ENCODE measurements around the gene RAB2B. TPM values are rescaled to one million over a fixed set of nuclear protein-coding genes. Genes with fewer than 3 reads are reported as not detected.
A peak's percentile ranks its signal among the peaks of the same experiment; 100 is the strongest.

RAB2B gene
- total RNA-seq, 4 donors from 2014 or later: 6.3 to 20.4 (median 11.4) TPM

- H3K27ac ChIP-seq: no peak overlapping the region
- H3K36me3 ChIP-seq: peaks cover 17 to 76% (median 19%) of the 10 kb centered on the region in 3 donors
- intact Hi-C loops (cut with DNase I): no loop called here
- DNase-seq: no peak
- H3K4me3 ChIP-seq: no peak overlapping the region
- H3K4me1 ChIP-seq: peaks cover 0 to 12% (median 0%) of the 10 kb centered on the region in 3 donors
- 88 to 94% methylated on average over 2 to 4 of the region's 4 CpGs for WGBS, 2 donors
- no peaks in the 10 kb centered on the region for H3K9me3 ChIP-seq
- TF ChIP-seq CTCF (IDR thresholded peaks at IDR 0.05) (no peak), POLR2A (IDR thresholded peaks at IDR 0.05) (no peak)
- no peaks in the 10 kb centered on the region for H3K27me3 ChIP-seq
These were observed 26.6 kb upstream of the RAB2B start for GRCh38 chr14:21503376-21503775.

GRCh38 chr14:21501568-21501967 lies 24.8 kb upstream of the RAB2B start:
- Histone ChIP-seq H3K36me3 (peaks cover 26 to 76% (median 27%) of the 10 kb centered on the region in 3 donors), H3K27me3 (no peaks in the 10 kb centered on the region), H3K27ac (no peak overlapping the region), H3K4me3 (no peak overlapping the region), H3K9me3 (no peaks in the 10 kb centered on the region), H3K4me1 (peaks cover 0 to 4% (median 0%) of the 10 kb centered on the region in 3 donors)
- intact Hi-C loops (cut with DNase I): no loop called here
- WGBS, 2 donors: 82 to 93% methylated on average over 5 of the region's 5 CpGs
- no peak for DNase-seq
- TF ChIP-seq POLR2A (IDR thresholded peaks at IDR 0.05) (no peak), CTCF (IDR thresholded peaks at IDR 0.05) (no peak)

GRCh38 chr14:21498540-21499526 lies 22.1 kb upstream of the RAB2B start:
- peak; percentile 22 to 61 (median 38) for TF ChIP-seq CTCF (IDR thresholded peaks at IDR 0.05)
- no peak for TF ChIP-seq POLR2A (IDR thresholded peaks at IDR 0.05)
- Histone ChIP-seq H3K27me3 (no peaks in the 10 kb centered on the region), H3K36me3 (peaks cover 28 to 99% (median 45%) of the 10 kb centered on the region in 3 donors), H3K27ac (no peak overlapping the region), H3K4me1 (peaks cover 0 to 4% (median 0%) of the 10 kb centered on the region in 3 donors), H3K9me3 (no peaks in the 10 kb centered on the region), H3K4me3 (no peak overlapping the region)
- 57 to 63% methylated on average over 5 of the region's 5 CpGs for WGBS, 2 donors
- intact Hi-C loops (cut with DNase I): loop anchor here (10.0 kb wide), 1 partner anchor 56 kb away; no protein-coding TSS in a partner anchor
- DNase-seq: no peak

GRCh38 chr14:21496453-21496852 lies 19.7 kb upstream of the RAB2B start:
- Histone ChIP-seq H3K36me3 (peaks cover 29 to 100% (median 54%) of the 10 kb centered on the region in 3 donors), H3K27me3 (no peaks in the 10 kb centered on the region), H3K4me3 (no peak overlapping the region), H3K4me1 (no peaks in the 10 kb centered on the region), H3K27ac (no peak overlapping the region), H3K9me3 (no peaks in the 10 kb centered on the region)
- intact Hi-C loops (cut with DNase I): loop anchor here (10.0 kb wide), 1 partner anchor 58 kb away; no protein-coding TSS in a partner anchor
- 64 to 90% methylated on average over 1 to 2 of the region's 2 CpGs for WGBS, 2 donors
- TF ChIP-seq CTCF (IDR thresholded peaks at IDR 0.05): no peak
- TF ChIP-seq POLR2A (IDR thresholded peaks at IDR 0.05): no peak
- no peak for DNase-seq
